Endothelial cell (in vitro differentiated cells): ENCODE results near the gene SZRD1. TPM values are rescaled to one million over a fixed set of nuclear protein-coding genes. Genes with fewer than 3 reads are reported as not detected.
A peak's percentile ranks its signal among the peaks of the same experiment; 100 is the strongest.

ENCODE experiments used
- DNase-seq: peaks from one replicate; pipeline ENCODE4 v3.0.0; 2021; ENCODE audit warnings: low spot score
- H3K27ac Mint-ChIP-seq: one replicate; pipeline ENCODE4 v1.8.0; 2021; ENCODE audit warnings: mixed read lengths, inconsistent platforms; ENCODE audit not compliant: unreplicated experiment
- H3K27me3 Mint-ChIP-seq: one replicate; pipeline ENCODE4 v1.8.0; 2021; ENCODE audit warnings: mild to moderate bottlenecking, moderate library complexity, mixed read lengths, inconsistent platforms; ENCODE audit not compliant: unreplicated experiment
- H3K36me3 Mint-ChIP-seq: one replicate; pipeline ENCODE4 v1.8.0; 2021; ENCODE audit warnings: mild to moderate bottlenecking, low read depth, mixed read lengths, inconsistent platforms; ENCODE audit not compliant: unreplicated experiment
- H3K4me1 Mint-ChIP-seq: one replicate; pipeline ENCODE4 v1.8.0; 2021; ENCODE audit warnings: mild to moderate bottlenecking, mixed read lengths, inconsistent platforms; ENCODE audit not compliant: unreplicated experiment
- H3K4me3 Mint-ChIP-seq: one replicate; pipeline ENCODE4 v1.8.0; 2021; ENCODE audit warnings: mild to moderate bottlenecking, mixed read lengths, inconsistent platforms; ENCODE audit not compliant: unreplicated experiment
- H3K9me3 Mint-ChIP-seq: one replicate; pipeline ENCODE4 v1.8.0; 2021; ENCODE audit warnings: mixed read lengths, inconsistent platforms; ENCODE audit not compliant: unreplicated experiment
- CTCF ChIP-seq: fragments of 200-600 bp; sonication (generic); IDR thresholded peaks from one replicate; pipeline ENCODE4 v1.5.0; 2021; ENCODE audit warnings: antibody characterized with exemption; ENCODE audit not compliant: unreplicated experiment
- total RNA-seq: library from RNA; stranded (reverse); fragmentation: NEBNext Ultra II Directional; extraction: Animal tissue kit (Norgen Biotek cat#: 25700); gene quantifications from one replicate; pipeline ENCODE4 v1.2.1, GENCODE V29; 2021; ENCODE audit not compliant: unreplicated experiment

Gene SZRD1
- total RNA-seq, 1 donor from 2014 or later = 127 TPM

- no peak for DNase-seq
- peaks cover 3% of the 10 kb centered on the region for H3K27me3 Mint-ChIP-seq
- peak overlapping the region; percentile 95 for H3K27ac Mint-ChIP-seq
- TF ChIP-seq CTCF = no peak
- no peaks in the 10 kb centered on the region for H3K9me3 Mint-ChIP-seq
- peaks cover 28% of the 10 kb centered on the region for H3K4me1 Mint-ChIP-seq
- peaks cover 13% of the 10 kb centered on the region for H3K36me3 Mint-ChIP-seq
- H3K4me3 Mint-ChIP-seq = peak overlapping the region; percentile 97
Observed at GRCh38 chr1:16367968-16368890, 1.2 kb downstream of the SZRD1 start.

- Mint-ChIP-seq H3K27ac (no peak overlapping the region), H3K4me3 (no peak overlapping the region), H3K36me3 (peaks cover 13% of the 10 kb centered on the region), H3K4me1 (peaks cover 31% of the 10 kb centered on the region), H3K9me3 (no peaks in the 10 kb centered on the region), H3K27me3 (peaks cover 4% of the 10 kb centered on the region)
- TF ChIP-seq CTCF = no peak
- no peak for DNase-seq
Observed at GRCh38 chr1:16369821-16370220, 2.8 kb downstream of the SZRD1 start.

GRCh38 chr1:16371725-16372124 lies 4.7 kb downstream of the SZRD1 start:
- Mint-ChIP-seq H3K4me3 (no peak overlapping the region), H3K9me3 (no peaks in the 10 kb centered on the region), H3K36me3 (peaks cover 13% of the 10 kb centered on the region), H3K27ac (peak overlapping the region; percentile 74), H3K4me1 (peaks cover 42% of the 10 kb centered on the region), H3K27me3 (peaks cover 4% of the 10 kb centered on the region)
- DNase-seq = no peak
- no peak for TF ChIP-seq CTCF

GRCh38 chr1:16372535-16373285 lies 5.7 kb downstream of the SZRD1 start:
- DNase-seq = no peak
- peaks cover 40% of the 10 kb centered on the region for H3K4me1 Mint-ChIP-seq
- H3K36me3 Mint-ChIP-seq = peaks cover 10% of the 10 kb centered on the region
- peak overlapping the region; percentile 74 for H3K27ac Mint-ChIP-seq
- H3K27me3 Mint-ChIP-seq = peaks cover 9% of the 10 kb centered on the region
- H3K9me3 Mint-ChIP-seq = no peaks in the 10 kb centered on the region
- no peak overlapping the region for H3K4me3 Mint-ChIP-seq
- no peak for TF ChIP-seq CTCF
